Left colon (tissue), 2 donors: Measurements from ENCODE around the gene IFI44. TPM values are rescaled to one million over a fixed set of nuclear protein-coding genes. Genes with fewer than 3 reads are reported as not detected.
A peak's percentile ranks its signal among the peaks of the same experiment; 100 is the strongest.

ENCODE experiments used
- ATAC-seq: fragments of 200-7000 bp; cut with Tn5 transposase; one replicate; pipeline ENCODE4 v1.9.1; 2020; ENCODE audit warnings: mild to moderate bottlenecking, moderate library complexity
- DNase-seq, 2 donors: peaks; one replicate each; pipeline ENCODE4 v3.0.0-alpha.2; 2020
- intact Hi-C, 2 donors: fragments of 100-400 bp; cut with DNase I in 1 of 2; cut with micrococcal nuclease in 1 of 2; formaldehyde crosslinking; loops; one replicate each; pipeline versions ENCODE4 v1.11.2 to v1.14.0; 2022; cut with DNase I, micrococcal nuclease
- long read RNA-seq: library from polyadenylated mRNA; unstranded; transcript quantifications from one replicate; pipeline ENCODE4 v2.0.0, GENCODE V29; 2021
- total RNA-seq, 2 donors: library from RNA; stranded (reverse); fragmentation: NEBNext Ultra II Directional; extraction: Animal tissue kit (Norgen Biotek cat#: 25700); gene quantifications; one replicate each; pipeline ENCODE4 v1.2.1, GENCODE V29; 2021
- donor health status: DM: no; HTN: no; CAD: no.
- donor health status: DM: yes; HTN: yes; CAD: no.

The IFI44 gene
- total RNA-seq: 1 to 10 TPM; 3.9 to 6.0 TPM
- long read RNA-seq: 0 reads

GRCh38 chr1:78649628-78650027 is at the start of gene IFI44:
Gene IFI44, plus strand, starts transcription at chr1:78649831. Its CDS starts 365 bp downstream, at chr1:78650196.
- ATAC-seq (peak; percentile 89), DNase-seq (peak; percentile 74 to 88)
- intact Hi-C loops: no loop called here

- intact Hi-C loops: loop anchor here (5.0 to 10.0 kb wide), 2 partner anchors 454 to 466 kb away; no protein-coding TSS in a partner anchor
- no peak for ATAC-seq
- no peak for DNase-seq
Observed at GRCh38 chr1:78601068-78601467, 48.6 kb upstream of the IFI44 start.

GRCh38 chr1:78603206-78603605 is 46.4 kb upstream of the IFI44 start:
- DNase-seq (no peak), ATAC-seq (no peak)
- intact Hi-C loops: loop anchor here (5.0 to 10.0 kb wide), 2 partner anchors 456 to 468 kb away; no protein-coding TSS in a partner anchor

GRCh38 chr1:78604643-78605042 is 45.0 kb upstream of the IFI44 start:
- intact Hi-C loops: loop anchor here (5.0 to 10.0 kb wide), 2 partner anchors 457 to 470 kb away; no protein-coding TSS in a partner anchor
- DNase-seq (no peak), ATAC-seq (no peak)

GRCh38 chr1:78606274-78606673 is 43.4 kb upstream of the IFI44 start:
- DNase-seq (no peak), ATAC-seq (no peak)
- intact Hi-C loops: loop anchor here in 1 of 2 donors (10.0 kb wide), 1 partner anchor 471 kb away; no protein-coding TSS in a partner anchor

GRCh38 chr1:78607334-78607927 is 42.2 kb upstream of the IFI44 start:
- peak; percentile 56 for ATAC-seq
- DNase-seq: no peak
- intact Hi-C loops: loop anchor here in 1 of 2 donors (10.0 kb wide), 1 partner anchor 473 kb away; no protein-coding TSS in a partner anchor

GRCh38 chr1:78607944-78608343 is 41.7 kb upstream of the IFI44 start:
- DNase-seq (peak; percentile 16 to 30), ATAC-seq (peak; percentile 94)
- intact Hi-C loops: loop anchor here in 1 of 2 donors (10.0 kb wide), 1 partner anchor 473 kb away; no protein-coding TSS in a partner anchor

GRCh38 chr1:78617615-78618026 is 32.0 kb upstream of the IFI44 start:
- peak; percentile 36 to 47 for DNase-seq
- ATAC-seq: peak; percentile 85
- intact Hi-C loops: loop anchor here in 1 of 2 donors (10.0 kb wide), 1 partner anchor 57 kb away; no protein-coding TSS in a partner anchor

GRCh38 chr1:78619032-78619431 is 30.6 kb upstream of the IFI44 start:
- DNase-seq (no peak), ATAC-seq (no peak)
- intact Hi-C loops: loop anchor here in 1 of 2 donors (10.0 kb wide), 1 partner anchor 56 kb away; no protein-coding TSS in a partner anchor

- intact Hi-C loops: loop anchor here in 1 of 2 donors (10.0 kb wide), 1 partner anchor 55 kb away; no protein-coding TSS in a partner anchor
- no peak for ATAC-seq
- DNase-seq: no peak
Observed at GRCh38 chr1:78619446-78619802, 30.2 kb upstream of the IFI44 start.

GRCh38 chr1:78619803-78620579 is 29.6 kb upstream of the IFI44 start, which contains the start of gene IFI44L:
Gene IFI44L, plus strand, starts transcription at chr1:78620448. Its CDS starts 7,468 bp downstream, at chr1:78627916.
- ATAC-seq: no peak
- intact Hi-C loops: loop anchor here in 1 of 2 donors (10.0 kb wide), 1 partner anchor 55 kb away; no protein-coding TSS in a partner anchor

GRCh38 chr1:78620666-78621065 is 29.0 kb upstream of the IFI44 start:
- no peak for DNase-seq
- no peak for ATAC-seq
- intact Hi-C loops: no loop called here

More at GRCh38 chr1:78619803-78620579, 29.6 kb upstream of the IFI44 start, which contains the start of gene IFI44L:
- peak in 1 of 2 donors; percentile 16 for DNase-seq

GRCh38 chr1:78622548-78622947 is 27.1 kb upstream of the IFI44 start:
- DNase-seq: no peak
- ATAC-seq: no peak
- intact Hi-C loops: no loop called here

- intact Hi-C loops: no loop called here
- no peak for ATAC-seq
- no peak for DNase-seq
Observed at GRCh38 chr1:78624035-78624434, 25.6 kb upstream of the IFI44 start.

GRCh38 chr1:78627321-78627720 is 22.3 kb upstream of the IFI44 start:
- no peak for DNase-seq
- no peak for ATAC-seq
- intact Hi-C loops: no loop called here

GRCh38 chr1:78630600-78630999 is 19.0 kb upstream of the IFI44 start:
- intact Hi-C loops: no loop called here
- DNase-seq (no peak), ATAC-seq (no peak)

GRCh38 chr1:78633209-78633608 is 16.4 kb upstream of the IFI44 start:
- no peak for ATAC-seq
- intact Hi-C loops: no loop called here
- DNase-seq: no peak

GRCh38 chr1:78640462-78640861 is 9.2 kb upstream of the IFI44 start:
- intact Hi-C loops: no loop called here
- DNase-seq: no peak

GRCh38 chr1:78641558-78641957 is 8.1 kb upstream of the IFI44 start:
- ATAC-seq (no peak), DNase-seq (no peak)
- intact Hi-C loops: no loop called here

More at GRCh38 chr1:78640462-78640861, 9.2 kb upstream of the IFI44 start:
- ATAC-seq: no peak
